ENCODE data around the gene SGSM2. TPM values are rescaled to one million over a fixed set of nuclear protein-coding genes. Genes with fewer than 3 reads are reported as not detected.
A peak's percentile ranks its signal among the peaks of the same experiment; 100 is the strongest.

The SGSM2 gene
- total RNA-seq, 1 donor = 37.3 TPM

- H3K4me3 ChIP-seq (ENCODE audit: insufficient read depth, low read length) = no peak overlapping the region
- TF ChIP-seq CTCF (IDR thresholded peaks at IDR 0.05; ENCODE audit: extremely low read depth, low read depth, low read length) = no peak
- no peak for DNase-seq (ENCODE audit: insufficient read length, low spot score, missing footprints)
Measured at GRCh38 chr17:2388020-2388682, 50.9 kb downstream of the SGSM2 start.

GRCh38 chr17:2388683-2389055 lies 51.4 kb downstream of the SGSM2 start:
- Histone ChIP-seq H3K79me2 (ENCODE audit: insufficient read depth, low read length) (peaks cover 44% of the 10 kb centered on the region), H4K20me1 (ENCODE audit: insufficient read depth, low read length) (peaks cover 23% of the 10 kb centered on the region), H3K4me2 (ENCODE audit: insufficient read depth, low read length) (no peak overlapping the region), H3K4me1 (ENCODE audit: insufficient read depth, low read length) (peaks cover 17% of the 10 kb centered on the region), H3K4me3 (ENCODE audit: insufficient read depth, low read length) (no peak overlapping the region), H2AFZ (ENCODE audit: low read length) (no peak overlapping the region), H3K9me3 (ENCODE audit: low read depth, low read length) (no peaks in the 10 kb centered on the region), H3K27ac (ENCODE audit: low read depth, low read length) (no peak overlapping the region), H3K36me3 (ENCODE audit: insufficient read depth, low read length) (peaks cover 31% of the 10 kb centered on the region), H3K27me3 (ENCODE audit: insufficient read depth, low read length) (no peaks in the 10 kb centered on the region)
- no peak for TF ChIP-seq CTCF (IDR thresholded peaks at IDR 0.05; ENCODE audit: extremely low read depth, low read depth, low read length)
- no peak for DNase-seq (ENCODE audit: insufficient read length, low spot score, missing footprints)

More at GRCh38 chr17:2388020-2388682, 50.9 kb downstream of the SGSM2 start:
- peaks cover 31% of the 10 kb centered on the region for H3K36me3 ChIP-seq (ENCODE audit: insufficient read depth, low read length)
- H2AFZ ChIP-seq (ENCODE audit: low read length) = no peak overlapping the region
- no peak overlapping the region for H3K27ac ChIP-seq (ENCODE audit: low read depth, low read length)
- H3K4me1 ChIP-seq (ENCODE audit: insufficient read depth, low read length) = peaks cover 17% of the 10 kb centered on the region
- H3K79me2 ChIP-seq (ENCODE audit: insufficient read depth, low read length) = peaks cover 40% of the 10 kb centered on the region
- H3K4me2 ChIP-seq (ENCODE audit: insufficient read depth, low read length) = no peak overlapping the region
- H3K27me3 ChIP-seq (ENCODE audit: insufficient read depth, low read length) = no peaks in the 10 kb centered on the region
- H4K20me1 ChIP-seq (ENCODE audit: insufficient read depth, low read length) = peaks cover 23% of the 10 kb centered on the region
- H3K9me3 ChIP-seq (ENCODE audit: low read depth, low read length) = no peaks in the 10 kb centered on the region

GRCh38 chr17:2390199-2390836 lies 53.0 kb downstream of the SGSM2 start:
- TF ChIP-seq CTCF (IDR thresholded peaks at IDR 0.05; ENCODE audit: extremely low read depth, low read depth, low read length) = no peak
- peak overlapping the region; percentile 56 for H3K27ac ChIP-seq (ENCODE audit: low read depth, low read length)
- no peak overlapping the region for H3K4me2 ChIP-seq (ENCODE audit: insufficient read depth, low read length)
- H2AFZ ChIP-seq (ENCODE audit: low read length) = no peak overlapping the region
- H3K36me3 ChIP-seq (ENCODE audit: insufficient read depth, low read length) = peaks cover 25% of the 10 kb centered on the region
- H3K9me3 ChIP-seq (ENCODE audit: low read depth, low read length) = no peaks in the 10 kb centered on the region
- peaks cover 20% of the 10 kb centered on the region for H3K4me1 ChIP-seq (ENCODE audit: insufficient read depth, low read length)
- no peak overlapping the region for H3K4me3 ChIP-seq (ENCODE audit: insufficient read depth, low read length)
- no peaks in the 10 kb centered on the region for H3K27me3 ChIP-seq (ENCODE audit: insufficient read depth, low read length)
- peak; percentile 92 for DNase-seq (ENCODE audit: insufficient read length, low spot score, missing footprints)
- peaks cover 59% of the 10 kb centered on the region for H3K79me2 ChIP-seq (ENCODE audit: insufficient read depth, low read length)
- peaks cover 23% of the 10 kb centered on the region for H4K20me1 ChIP-seq (ENCODE audit: insufficient read depth, low read length)

- Histone ChIP-seq H3K4me3 (ENCODE audit: insufficient read depth, low read length) (peak overlapping the region; percentile 86), H3K27me3 (ENCODE audit: insufficient read depth, low read length) (no peaks in the 10 kb centered on the region), H2AFZ (ENCODE audit: low read length) (no peak overlapping the region), H3K36me3 (ENCODE audit: insufficient read depth, low read length) (peaks cover 20% of the 10 kb centered on the region), H3K79me2 (ENCODE audit: insufficient read depth, low read length) (peaks cover 71% of the 10 kb centered on the region), H3K4me2 (ENCODE audit: insufficient read depth, low read length) (peak overlapping the region; percentile 69), H3K4me1 (ENCODE audit: insufficient read depth, low read length) (peaks cover 34% of the 10 kb centered on the region), H3K27ac (ENCODE audit: low read depth, low read length) (peak overlapping the region; percentile 91), H3K9me3 (ENCODE audit: low read depth, low read length) (no peaks in the 10 kb centered on the region), H4K20me1 (ENCODE audit: insufficient read depth, low read length) (peaks cover 27% of the 10 kb centered on the region)
- TF ChIP-seq CTCF (IDR thresholded peaks at IDR 0.05; ENCODE audit: extremely low read depth, low read depth, low read length) = no peak
- DNase-seq (ENCODE audit: insufficient read length, low spot score, missing footprints) = peak; percentile 61
Measured at GRCh38 chr17:2391597-2392251, 54.4 kb downstream of the SGSM2 start.
